Measurements from ENCODE around the gene ACAN.

- TF ChIP-seq EZH2 (IDR thresholded peaks at IDR 0.05; ENCODE audit: borderline replicate concordance, low read depth, low read length, poor library complexity, severe bottlenecking) (no peak), CTCF (conservative IDR thresholded peaks at IDR 0.05; ENCODE audit: low read depth, low read length) (no peak)
Measured at GRCh38 chr15:88849376-88850072, 46.3 kb downstream of the ACAN start.
